Activated naive CD4-positive, alpha-beta T cell treated with Interleukin-2 at 50 U/mL for 16 hours (primary cell): ENCODE results near the gene GRIN3A.

Source experiments
- DNase-seq: peaks from one replicate; pipeline ENCODE4 v3.0.0-alpha.2; 2020

GRIN3A gene

DNA sequence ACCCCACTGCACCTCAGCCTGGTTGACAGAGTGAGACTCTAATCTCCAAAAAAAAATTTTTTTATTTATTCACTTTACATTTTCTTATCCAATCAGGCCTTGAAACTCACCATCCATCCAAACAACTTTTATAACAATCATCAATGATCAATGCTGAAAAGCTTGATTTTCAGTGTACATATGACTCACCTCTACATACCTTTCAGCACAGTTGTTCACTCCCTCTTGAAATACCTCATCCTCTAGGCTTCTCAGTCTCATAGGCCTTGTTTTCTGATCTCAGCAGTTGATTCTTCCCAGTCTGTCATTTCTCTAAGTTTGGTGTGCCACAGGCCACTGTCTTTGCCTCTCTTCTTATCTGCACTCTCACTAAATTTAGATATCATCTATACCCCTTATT lies 36.2 kb downstream of the GRIN3A start:
- DNase-seq: no peak

DNA sequence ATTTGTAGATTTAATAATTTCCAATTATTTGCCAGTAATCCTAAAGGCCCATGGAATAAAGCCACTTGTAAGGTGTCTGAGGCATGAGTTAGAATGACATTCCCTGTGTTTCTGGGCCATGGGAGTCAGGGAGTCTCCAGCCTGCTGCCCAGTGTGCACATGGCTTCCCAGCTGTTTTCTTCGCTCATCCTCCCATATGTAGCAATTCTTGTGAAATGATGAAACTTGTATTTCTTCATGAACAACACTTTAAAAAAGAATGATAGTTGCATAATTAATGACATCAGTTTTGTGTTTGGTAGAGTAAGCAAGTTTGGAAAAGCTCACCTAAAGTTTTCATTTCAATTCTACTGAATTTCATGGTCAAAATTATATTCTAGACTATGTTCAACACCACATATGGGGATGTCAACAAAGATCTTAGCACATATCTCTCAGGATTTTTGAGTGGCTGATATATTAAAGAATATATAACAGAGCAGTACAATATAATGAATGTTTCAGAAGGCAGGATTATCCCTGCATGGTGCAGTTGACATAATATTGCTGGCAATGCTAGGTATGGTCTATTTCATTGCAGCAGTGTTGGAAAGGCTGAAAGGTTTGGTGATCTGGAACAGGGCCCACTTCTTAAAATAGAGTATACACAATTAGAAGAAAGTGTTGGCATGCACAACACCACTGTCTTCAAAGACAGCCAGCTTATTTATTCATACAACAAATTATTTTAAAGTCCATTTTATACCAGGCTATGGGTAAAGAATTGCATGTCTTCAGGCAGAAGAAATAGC lies 44.7 kb downstream of the GRIN3A start:
- DNase-seq: no peak

DNA sequence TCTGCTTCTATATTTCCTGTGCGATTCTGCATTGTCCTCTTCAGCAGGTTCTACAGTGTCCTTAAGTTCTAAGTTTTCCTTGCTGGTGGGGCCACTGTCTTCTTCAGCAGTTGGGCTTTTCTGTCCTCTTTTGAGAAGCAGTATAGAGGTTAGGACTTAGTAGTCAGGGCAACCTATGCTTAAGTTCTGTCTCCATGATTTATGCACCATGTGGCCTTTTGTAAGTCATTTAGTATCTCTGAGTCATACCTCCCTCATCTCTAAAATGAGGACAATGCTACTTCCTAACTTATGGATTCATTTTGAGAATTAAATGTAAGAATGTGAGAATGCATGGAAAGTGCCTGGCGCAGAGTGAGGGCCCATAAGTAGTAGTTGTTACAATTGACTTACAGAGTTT lies 46.8 kb downstream of the GRIN3A start:
- DNase-seq: no peak

DNA sequence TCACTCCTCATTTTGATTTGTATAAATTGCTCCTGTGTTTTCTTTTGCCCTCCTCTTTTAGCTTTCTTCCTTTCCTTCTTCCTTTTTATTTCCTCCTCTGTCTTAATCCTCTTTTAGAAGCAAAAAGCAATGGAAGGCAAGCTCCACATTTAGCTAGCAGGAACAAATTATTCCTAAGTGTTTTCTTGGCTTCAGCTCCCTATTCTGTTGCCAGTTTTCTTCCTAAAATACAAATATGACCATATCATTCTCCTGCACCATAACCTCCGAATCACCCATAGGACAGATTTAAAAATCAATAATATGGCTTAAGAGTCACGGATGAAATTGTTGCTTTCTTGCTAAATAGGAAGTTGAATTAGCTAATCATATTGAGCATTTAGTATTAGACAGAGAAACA lies 49.4 kb downstream of the GRIN3A start:
- DNase-seq: no peak

DNA sequence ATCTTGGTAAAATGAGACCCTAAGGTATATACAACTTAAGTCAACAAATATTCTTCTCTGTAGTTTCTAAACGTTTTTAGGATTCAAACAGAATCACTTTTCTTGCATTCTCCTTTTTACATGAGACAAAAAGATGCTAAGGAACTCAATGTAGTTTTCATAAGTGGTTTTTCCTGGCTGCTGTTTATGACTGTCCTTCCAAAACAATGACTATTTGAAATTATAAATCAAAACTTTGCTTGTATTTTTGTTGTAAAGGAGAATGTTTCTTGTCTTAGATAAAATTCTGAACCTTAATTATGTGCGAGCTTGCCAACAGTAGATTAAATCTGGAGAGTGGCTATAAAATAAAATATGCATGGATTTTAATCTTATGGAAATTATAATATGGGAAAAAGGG lies 53.8 kb downstream of the GRIN3A start:
- DNase-seq: no peak

DNA sequence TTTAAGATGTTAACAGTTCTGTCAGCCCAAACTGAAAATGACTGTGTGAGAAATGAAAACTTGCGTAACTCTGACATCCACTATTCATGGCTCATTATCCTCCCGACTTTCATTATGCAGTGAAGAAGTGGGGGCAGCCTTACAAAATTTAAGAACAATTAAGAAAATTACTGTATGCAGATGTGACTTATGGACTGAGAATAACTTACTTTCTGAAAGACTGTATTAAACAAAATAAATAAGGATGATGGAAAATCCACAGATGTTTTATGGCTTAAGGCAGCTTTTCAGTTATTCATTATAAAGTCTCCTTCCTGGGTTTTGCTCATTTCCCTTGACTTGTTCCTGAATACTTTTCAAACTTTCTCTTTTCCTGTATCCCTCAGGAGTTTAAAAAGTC lies 55.2 kb downstream of the GRIN3A start:
- no peak for DNase-seq

DNA sequence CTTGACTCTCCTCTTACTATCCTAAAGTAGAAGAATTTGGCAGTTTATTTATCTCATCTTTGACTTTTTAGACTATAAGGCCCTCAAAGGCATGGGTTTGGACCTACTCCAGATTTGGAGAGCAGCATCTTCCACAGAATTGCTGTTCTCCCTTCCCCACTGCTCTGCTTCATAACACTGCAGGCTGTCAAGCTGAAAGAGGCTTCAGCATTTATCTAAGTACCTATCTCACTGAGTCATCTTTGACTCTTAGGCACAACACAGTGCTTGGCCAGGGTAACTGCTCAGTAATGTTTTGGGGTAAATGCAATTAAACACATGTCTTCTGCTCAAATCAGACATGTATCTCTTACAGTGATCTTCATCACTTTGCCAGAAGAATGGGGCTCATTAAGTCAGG lies 60.6 kb downstream of the GRIN3A start:
- DNase-seq: no peak

DNA sequence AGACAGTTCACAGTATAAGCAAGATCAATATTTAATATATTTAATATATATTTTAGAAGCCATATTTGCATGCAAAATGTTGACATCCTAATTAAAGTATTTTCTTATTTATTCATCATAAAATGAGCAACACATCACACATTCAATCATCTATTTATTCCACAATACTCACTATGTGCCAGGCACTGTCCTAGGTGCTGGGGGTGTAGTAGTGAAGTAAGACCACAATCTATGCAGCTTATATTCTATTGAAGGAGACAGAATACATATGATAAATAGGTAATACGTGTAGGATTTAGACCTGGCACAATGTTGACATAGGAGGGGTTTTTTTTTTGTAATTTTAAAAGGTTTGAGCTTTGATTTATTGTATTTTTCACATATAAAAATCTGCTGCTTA lies 63.1 kb downstream of the GRIN3A start:
- no peak for DNase-seq

DNA sequence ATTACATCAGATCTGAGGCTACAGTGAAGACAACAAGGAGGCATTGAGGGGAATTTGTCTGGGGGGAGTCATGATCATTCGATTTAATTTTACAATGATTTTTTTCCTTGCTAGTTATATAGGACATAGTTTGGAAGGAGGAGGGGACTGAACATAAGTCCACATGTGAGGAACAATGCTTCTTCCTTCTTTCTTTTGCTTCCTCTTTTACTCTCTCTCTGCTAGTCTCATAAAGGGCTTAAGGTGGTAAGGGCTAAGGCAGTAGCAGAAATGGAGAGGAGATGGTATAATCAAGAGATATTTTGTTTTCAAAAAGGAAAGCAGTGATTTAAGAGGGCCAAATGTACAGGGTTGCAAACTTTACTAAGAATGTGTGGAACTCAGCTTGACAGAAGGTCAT lies 64.3 kb downstream of the GRIN3A start:
- DNase-seq: no peak

DNA sequence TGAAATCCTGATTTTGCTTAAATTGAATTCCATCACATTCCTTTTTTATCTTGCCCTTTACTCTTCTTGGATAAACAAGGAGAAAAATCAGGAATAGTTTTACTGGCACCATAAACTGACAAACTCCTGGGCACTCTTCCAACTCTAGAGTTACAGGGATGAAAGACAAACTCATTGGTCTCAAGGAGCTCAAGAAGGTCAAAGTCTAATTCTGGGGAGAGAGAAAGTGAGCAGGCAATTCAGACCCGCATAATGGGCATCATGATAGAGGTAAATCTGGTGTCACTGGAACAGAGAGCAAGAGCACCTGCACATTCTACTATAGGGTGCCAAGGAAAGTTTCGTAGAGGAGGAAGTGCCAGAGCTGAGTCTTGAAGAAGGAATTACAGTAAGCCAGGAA lies 64.8 kb downstream of the GRIN3A start:
- no peak for DNase-seq

DNA sequence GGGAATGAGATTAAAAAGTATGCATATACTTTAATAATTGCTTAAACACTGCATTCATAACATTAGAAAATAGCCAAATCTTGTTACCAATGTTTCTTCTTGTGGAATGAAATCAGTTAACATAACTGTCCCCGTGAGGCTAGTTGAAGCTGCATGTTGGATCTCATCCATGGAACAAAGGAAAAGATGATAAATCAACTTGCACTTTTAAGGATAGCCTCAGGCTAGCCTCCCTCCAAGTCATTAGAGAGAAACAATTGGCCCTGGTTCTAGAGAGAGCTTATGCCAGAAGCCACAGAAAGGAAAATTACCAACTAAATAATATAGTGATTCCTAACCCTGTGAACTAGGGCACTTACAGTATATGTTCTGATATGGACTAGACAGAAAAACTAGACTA lies 66.9 kb downstream of the GRIN3A start:
- no peak for DNase-seq

DNA sequence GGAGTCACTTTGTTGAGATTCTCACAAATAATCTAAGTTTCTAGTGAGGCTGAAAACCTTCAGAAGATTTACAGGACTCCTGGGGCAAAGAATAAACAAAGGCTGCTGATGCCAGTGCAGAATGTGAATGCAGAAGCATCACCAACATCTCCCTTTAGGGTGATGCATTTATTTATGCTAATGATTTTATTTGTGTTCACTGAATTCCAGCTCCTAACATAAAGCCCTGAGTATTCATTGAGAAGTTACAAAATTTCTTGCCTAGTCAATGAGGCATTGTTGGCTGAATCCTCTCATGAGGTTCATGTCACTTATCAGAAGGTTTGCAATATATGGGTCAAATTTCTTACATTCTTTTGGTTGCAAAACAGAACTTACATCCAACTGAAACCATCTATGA lies 70.0 kb downstream of the GRIN3A start:
- DNase-seq: no peak

DNA sequence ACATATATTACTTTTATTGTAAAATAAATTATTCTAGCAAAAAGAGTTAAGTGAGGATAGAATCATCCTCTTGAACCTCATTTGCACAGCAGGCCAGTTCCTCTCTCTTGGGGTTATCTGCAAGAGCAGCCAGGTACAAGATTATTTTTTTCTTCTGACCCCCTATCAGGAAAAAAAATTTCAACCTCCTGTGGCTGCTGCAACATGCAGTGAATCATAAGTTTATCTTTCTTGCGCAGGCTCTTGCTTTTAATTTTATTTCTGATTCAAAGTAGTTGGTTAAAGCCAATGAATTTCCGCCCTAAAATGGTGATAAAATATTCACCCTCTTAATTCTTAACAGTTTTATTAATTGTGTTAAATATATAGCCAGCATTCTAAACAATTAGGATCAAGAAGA lies 74.0 kb downstream of the GRIN3A start:
- DNase-seq: no peak

DNA sequence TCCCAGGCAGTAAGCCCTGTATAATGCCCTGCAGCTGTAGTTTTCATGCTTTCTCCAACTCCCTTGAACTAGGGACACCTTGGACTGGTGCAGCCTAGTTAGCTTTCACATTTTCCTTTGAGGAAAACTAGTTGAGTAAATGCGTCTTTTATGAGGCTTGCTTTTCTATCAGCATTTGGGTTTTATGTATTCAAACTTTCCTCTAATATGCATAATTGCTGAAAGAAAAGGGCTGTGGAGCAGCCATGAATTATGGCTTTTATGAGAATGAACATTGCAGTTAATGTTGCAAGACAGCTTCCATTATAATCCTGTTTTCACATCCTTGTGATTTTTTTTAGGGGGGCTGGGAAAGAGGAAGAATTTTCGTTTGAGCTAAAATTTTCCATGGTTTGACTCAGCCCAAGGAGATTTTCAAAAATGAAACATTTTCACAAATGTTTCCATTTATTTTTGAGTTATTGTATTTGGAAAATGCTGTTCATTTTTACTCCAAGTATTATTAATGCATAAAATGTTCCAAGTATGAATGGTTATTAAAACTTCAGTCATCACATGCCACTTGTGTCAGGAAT lies 85.8 kb downstream of the GRIN3A start:
- DNase-seq: no peak

DNA sequence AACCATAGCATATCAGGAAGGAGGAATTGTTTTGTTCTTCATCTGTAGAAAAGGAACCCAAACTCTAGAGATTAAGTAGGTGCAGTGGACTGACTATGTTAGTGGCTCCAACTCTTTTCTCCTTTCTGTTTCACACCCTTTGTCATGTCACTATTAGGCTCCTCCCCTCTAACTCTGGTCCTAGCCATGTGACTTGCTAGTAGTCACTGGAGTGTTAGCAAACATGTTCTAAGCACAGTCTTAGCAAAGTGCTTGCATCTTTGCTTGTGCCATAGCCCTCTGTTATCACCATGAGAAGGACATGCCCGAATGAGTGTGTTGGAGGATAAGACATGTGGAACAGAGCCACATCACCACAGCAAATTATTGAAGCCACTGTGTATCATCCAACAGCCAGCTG lies 88.3 kb downstream of the GRIN3A start:
- DNase-seq: no peak

DNA sequence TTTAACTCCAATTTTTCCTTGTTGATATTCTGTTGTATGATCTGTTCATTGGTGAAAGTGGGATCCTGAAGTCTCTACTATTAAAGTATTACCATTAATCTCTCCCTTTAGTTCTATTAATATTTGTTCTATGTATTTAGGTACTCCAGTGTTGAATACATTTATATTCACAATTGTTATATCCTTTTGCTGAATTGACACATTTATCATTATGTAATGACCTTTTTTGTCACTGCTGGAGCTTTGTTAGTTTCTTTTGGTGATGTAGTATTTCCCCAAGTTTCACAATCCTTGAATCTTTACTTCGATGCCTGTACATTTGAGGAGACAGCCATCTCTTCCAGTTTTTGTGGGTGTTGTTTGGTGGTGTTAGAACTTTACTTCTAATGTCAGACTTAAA lies 90.0 kb downstream of the GRIN3A start:
- DNase-seq: no peak

DNA sequence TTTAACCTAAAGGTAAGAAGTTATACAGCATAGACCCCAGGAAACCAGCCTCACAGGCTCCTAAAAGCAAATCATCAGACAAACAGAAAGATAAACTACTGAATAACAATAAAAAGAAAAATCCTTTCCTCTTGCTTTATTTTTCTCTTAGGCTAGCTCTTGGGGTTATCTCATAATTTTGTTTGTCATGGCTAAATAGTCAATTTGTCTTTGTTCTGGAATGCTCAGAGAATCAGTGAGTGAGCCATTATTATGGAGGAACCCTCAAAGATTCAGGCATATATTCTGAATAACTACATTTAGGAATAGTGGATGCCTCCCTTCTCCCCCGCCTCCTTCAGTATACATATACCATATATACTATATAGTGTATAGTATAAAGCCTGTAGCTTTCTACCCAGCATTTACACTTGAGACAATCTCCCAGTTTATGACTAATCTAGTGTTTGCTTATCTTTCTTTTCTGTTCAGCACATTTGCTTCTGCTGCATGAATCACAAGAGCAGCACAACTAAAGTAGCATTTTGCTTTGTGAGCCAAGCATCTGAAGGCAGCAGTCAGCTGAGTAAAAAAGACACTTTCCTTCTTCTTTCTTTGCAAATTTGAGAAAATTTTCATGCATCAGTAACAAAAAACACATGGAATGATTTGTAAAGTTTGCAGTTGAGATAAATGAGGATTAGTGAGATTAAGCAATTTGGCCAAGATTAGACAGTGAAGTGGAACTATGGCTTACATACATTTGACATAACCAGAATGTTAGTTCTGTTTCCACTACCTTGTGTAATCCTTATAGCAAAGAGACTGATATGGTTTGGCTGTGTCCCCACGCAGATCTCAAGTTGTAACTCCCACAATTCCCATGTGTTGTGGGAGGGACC lies 98.4 kb downstream of the GRIN3A start:
- no peak for DNase-seq

DNA sequence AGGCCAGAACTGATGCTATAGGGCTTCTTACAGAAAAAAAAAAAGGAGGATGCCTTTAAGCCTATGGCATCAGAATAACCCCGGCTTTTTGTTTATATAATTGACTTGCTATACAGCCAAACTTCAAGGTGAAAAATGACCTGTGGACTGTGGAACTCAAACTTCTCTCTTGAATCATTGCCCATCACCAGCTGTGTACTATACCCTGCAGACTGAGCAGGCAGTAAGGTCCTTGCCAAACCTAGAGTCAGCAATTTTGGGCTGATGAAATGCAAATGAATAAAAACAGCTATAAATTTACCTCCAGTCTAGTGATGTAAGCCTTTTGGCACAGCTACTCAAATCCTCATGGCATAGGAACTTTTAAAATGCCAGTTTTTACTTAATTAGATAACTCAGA lies 99.1 kb downstream of the GRIN3A start:
- no peak for DNase-seq

DNA sequence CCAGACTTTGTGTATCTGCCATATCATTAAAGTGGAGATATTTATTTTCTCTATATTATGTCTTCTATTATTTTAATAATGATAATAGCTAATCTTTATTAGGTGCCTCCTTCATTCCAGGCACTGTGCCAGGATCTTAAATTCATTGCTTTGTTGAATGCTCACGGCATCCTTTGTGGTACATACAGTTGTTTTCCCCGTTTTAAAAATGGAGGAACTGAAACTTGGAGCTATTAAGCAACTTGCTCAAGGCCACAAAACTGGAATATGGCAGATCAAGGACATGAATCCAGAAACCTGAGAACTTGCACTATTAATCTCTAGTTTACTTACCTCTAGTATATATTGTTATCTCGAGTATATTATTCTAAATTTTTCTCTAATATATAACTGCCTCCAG lies 102.2 kb downstream of the GRIN3A start:
- DNase-seq: no peak

DNA sequence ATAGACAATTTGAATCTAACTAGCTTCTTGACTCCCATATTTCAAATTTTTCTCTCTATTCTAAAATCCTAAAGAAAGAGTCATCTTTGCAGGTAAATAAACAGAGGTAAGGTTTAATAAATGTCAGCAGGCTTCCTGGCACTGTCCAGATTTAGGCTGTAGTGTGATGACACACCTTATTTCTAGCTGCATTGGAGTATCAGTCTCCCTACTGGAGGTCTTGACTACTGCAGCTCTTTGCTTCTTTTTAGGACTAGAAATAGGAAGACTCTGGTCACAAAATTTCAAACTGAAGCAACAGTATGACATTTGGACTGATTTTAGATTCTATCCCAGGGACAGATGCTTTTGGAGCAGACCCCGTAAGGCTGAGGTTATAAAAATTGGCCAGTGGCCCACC lies 103.0 kb downstream of the GRIN3A start:
- no peak for DNase-seq

DNA sequence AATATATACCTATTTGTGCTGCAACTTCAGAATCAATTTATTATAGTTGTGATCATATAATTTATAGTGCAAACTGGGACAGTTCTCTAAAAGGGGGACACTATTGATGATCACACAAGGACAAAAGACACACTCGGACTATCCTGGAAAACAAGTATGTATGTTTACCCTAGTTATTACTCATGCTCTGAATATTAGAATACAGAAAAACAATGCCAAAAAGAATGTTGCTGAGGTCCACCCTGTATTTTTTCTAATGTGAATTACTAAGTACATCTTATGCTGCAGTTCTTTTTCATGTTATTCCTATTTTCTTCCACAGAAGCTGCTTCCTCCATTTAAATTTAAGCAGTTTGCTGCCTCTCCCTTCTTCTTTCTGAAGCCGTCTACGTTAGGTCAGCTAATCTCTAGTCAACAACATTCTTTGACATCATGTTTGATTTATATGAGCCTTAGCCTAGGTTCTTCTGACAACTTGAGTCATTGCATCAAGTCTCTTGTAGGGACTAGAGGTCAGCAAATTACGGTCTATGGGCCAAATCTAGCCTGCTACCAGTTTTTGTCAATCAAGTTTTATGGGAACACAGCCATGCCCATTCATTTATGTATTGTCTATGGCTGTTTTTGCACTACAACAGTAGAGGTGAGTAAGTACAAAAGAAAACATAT lies 103.6 kb downstream of the GRIN3A start:
- DNase-seq: no peak

DNA sequence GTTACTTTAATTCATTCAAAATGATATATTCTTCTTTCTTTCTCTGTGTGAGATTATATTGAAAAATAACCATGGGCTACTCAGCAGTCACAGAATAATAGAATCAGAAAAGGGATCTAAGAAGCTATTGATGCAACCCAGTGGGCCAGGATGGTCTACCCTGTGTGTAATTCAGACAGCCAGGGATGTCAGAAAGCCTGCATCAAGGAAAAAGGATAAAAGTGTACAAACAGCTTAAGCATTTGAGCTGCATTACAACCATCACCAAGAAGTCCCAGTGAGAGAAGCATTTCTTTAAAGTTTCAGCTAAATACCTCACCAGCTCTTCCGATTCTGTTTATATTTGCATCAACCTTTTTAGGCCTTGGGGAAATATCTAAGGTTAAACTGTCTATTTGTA lies 105.8 kb downstream of the GRIN3A start:
- DNase-seq: no peak

DNA sequence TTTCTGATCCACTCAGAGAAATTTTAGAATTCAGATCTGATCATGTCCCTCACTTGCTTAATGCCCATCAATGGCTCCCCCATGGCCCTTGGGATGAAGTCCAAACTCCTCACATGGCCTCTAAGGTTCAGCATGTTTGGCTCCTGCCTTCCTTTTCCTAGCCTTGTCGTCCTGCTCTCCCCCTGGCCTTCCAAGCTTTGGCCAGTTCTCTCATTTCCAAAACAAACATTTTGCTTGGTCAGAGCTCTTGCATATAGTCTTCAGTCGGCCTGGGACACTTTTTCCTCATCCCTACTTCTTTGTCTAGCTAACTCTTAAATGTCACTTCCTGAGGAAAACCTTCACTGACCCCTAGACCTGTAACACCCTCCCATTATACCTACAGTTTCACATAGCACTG lies 106.6 kb downstream of the GRIN3A start:
- DNase-seq: no peak

DNA sequence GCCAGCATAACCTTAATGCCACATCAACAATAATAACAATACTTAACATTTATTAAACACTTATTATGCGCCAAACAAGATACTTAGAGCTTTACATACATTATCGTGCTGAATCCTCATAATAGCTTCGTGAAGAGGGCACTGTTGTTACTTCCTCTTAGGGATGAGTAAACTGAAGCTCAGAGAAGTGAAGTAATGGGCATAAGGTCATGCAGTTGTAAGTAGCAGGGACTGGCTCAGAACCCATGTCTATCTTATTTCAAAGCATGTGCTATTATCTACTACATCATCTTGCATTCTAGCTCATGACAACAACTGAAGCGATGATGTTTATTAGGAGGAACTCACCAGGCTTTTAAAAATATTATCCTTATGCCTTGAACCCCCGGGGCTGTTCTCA lies 108.8 kb downstream of the GRIN3A start:
- DNase-seq: no peak
